ENCODE results near the gene ITPKB.
A peak's percentile ranks its signal among the peaks of the same experiment; 100 is the strongest.

ITPKB gene

GRCh38 chr1:226666164-226666506, 72.9 kb downstream of the ITPKB start:
- no peak overlapping the region for H3K27ac ChIP-seq (ENCODE audit: low read depth, low read length)

GRCh38 chr1:226665505-226666163, 73.4 kb downstream of the ITPKB start:
- H3K4me1 ChIP-seq (ENCODE audit: control insufficient read depth, low read depth, low read length) = peaks cover 6% of the 10 kb centered on the region
- no peak overlapping the region for H3K18ac ChIP-seq (ENCODE audit: low read length)
- no peak overlapping the region for H2BK5ac ChIP-seq (ENCODE audit: low read length)
- H3K27ac ChIP-seq (ENCODE audit: low read depth, low read length) = no peak overlapping the region
- H4K8ac ChIP-seq (ENCODE audit: low read depth, low read length) = no peak overlapping the region
- no peak overlapping the region for H2BK120ac ChIP-seq (ENCODE audit: low read depth, low read length)
- WGBS (ENCODE audit: extremely low coverage, insufficient coverage, low lambda C conversion rate) = no CpG with 5 or more reads among the region's 17 CpGs
- no peaks in the 10 kb centered on the region for H3K79me1 ChIP-seq (ENCODE audit: low read length)
- no peaks in the 10 kb centered on the region for H3K36me3 ChIP-seq (ENCODE audit: control insufficient read depth, insufficient read depth, low read length)
- no peak overlapping the region for H3K56ac ChIP-seq (ENCODE audit: low read length)
- H3K23ac ChIP-seq (ENCODE audit: low read length) = no peak overlapping the region
- no peak overlapping the region for H3K9ac ChIP-seq (ENCODE audit: low read length)
- no peaks in the 10 kb centered on the region for H3K27me3 ChIP-seq (ENCODE audit: insufficient read depth, low read length, poor library complexity)
- no peaks in the 10 kb centered on the region for H3K79me2 ChIP-seq (ENCODE audit: control insufficient read depth, insufficient read depth, low read length)
- H3K4ac ChIP-seq (ENCODE audit: low read depth, low read length) = no peak overlapping the region
- no peak for DNase-seq
- no peak overlapping the region for H3K4me3 ChIP-seq (ENCODE audit: low read length)
- H2AK5ac ChIP-seq (ENCODE audit: low read length) = no peak overlapping the region
- no peak overlapping the region for H4K5ac ChIP-seq (ENCODE audit: low read length)
- H3K4me2 ChIP-seq (ENCODE audit: low read length) = no peak overlapping the region
- H2BK15ac ChIP-seq (replicated peaks; ENCODE audit: low read depth) = no peak overlapping the region

More at GRCh38 chr1:226666164-226666506, 72.9 kb downstream of the ITPKB start:
- H3K36me3 ChIP-seq (ENCODE audit: control insufficient read depth, insufficient read depth, low read length) = no peaks in the 10 kb centered on the region
- H2BK15ac ChIP-seq (replicated peaks; ENCODE audit: low read depth) = no peak overlapping the region
- no peaks in the 10 kb centered on the region for H3K27me3 ChIP-seq (ENCODE audit: insufficient read depth, low read length, poor library complexity)
- H3K18ac ChIP-seq (ENCODE audit: low read length) = no peak overlapping the region
- H3K4ac ChIP-seq (ENCODE audit: low read depth, low read length) = no peak overlapping the region
- H2BK120ac ChIP-seq (ENCODE audit: low read depth, low read length) = no peak overlapping the region
- no peak overlapping the region for H2BK5ac ChIP-seq (ENCODE audit: low read length)
- no peak overlapping the region for H4K5ac ChIP-seq (ENCODE audit: low read length)
- H3K4me1 ChIP-seq (ENCODE audit: control insufficient read depth, low read depth, low read length) = peaks cover 6% of the 10 kb centered on the region
- no peaks in the 10 kb centered on the region for H3K79me1 ChIP-seq (ENCODE audit: low read length)
- H3K23ac ChIP-seq (ENCODE audit: low read length) = no peak overlapping the region
- no peaks in the 10 kb centered on the region for H3K79me2 ChIP-seq (ENCODE audit: control insufficient read depth, insufficient read depth, low read length)
- H3K9ac ChIP-seq (ENCODE audit: low read length) = no peak overlapping the region
- no peak overlapping the region for H3K4me2 ChIP-seq (ENCODE audit: low read length)
- no peak overlapping the region for H4K8ac ChIP-seq (ENCODE audit: low read depth, low read length)
- H2AK5ac ChIP-seq (ENCODE audit: low read length) = no peak overlapping the region
- WGBS (ENCODE audit: extremely low coverage, insufficient coverage, low lambda C conversion rate) = no CpG with 5 or more reads among the region's 6 CpGs
- DNase-seq = no peak
- no peak overlapping the region for H3K56ac ChIP-seq (ENCODE audit: low read length)
- no peak overlapping the region for H3K4me3 ChIP-seq (ENCODE audit: low read length)

- Histone ChIP-seq H3K56ac (ENCODE audit: low read length) (no peak overlapping the region), H3K27ac (ENCODE audit: low read depth, low read length) (no peak overlapping the region), H3K27me3 (ENCODE audit: insufficient read depth, low read length, poor library complexity) (no peaks in the 10 kb centered on the region), H3K4ac (ENCODE audit: low read depth, low read length) (peak overlapping the region; percentile 26), H3K4me1 (ENCODE audit: control insufficient read depth, low read depth, low read length) (peaks cover 6% of the 10 kb centered on the region), H3K79me1 (ENCODE audit: low read length) (no peaks in the 10 kb centered on the region), H2AK5ac (ENCODE audit: low read length) (no peak overlapping the region), H2BK5ac (ENCODE audit: low read length) (no peak overlapping the region), H3K36me3 (ENCODE audit: control insufficient read depth, insufficient read depth, low read length) (no peaks in the 10 kb centered on the region), H3K4me3 (ENCODE audit: low read length) (no peak overlapping the region), H3K18ac (ENCODE audit: low read length) (no peak overlapping the region), H3K9ac (ENCODE audit: low read length) (no peak overlapping the region), H2BK15ac (replicated peaks; ENCODE audit: low read depth) (no peak overlapping the region), H2BK120ac (ENCODE audit: low read depth, low read length) (no peak overlapping the region), H3K79me2 (ENCODE audit: control insufficient read depth, insufficient read depth, low read length) (no peaks in the 10 kb centered on the region), H4K8ac (ENCODE audit: low read depth, low read length) (no peak overlapping the region), H3K23ac (ENCODE audit: low read length) (no peak overlapping the region), H3K4me2 (ENCODE audit: low read length) (no peak overlapping the region), H4K5ac (ENCODE audit: low read length) (no peak overlapping the region)
- peak; percentile 47 for DNase-seq
- WGBS (ENCODE audit: extremely low coverage, insufficient coverage, low lambda C conversion rate) = no CpG with 5 or more reads among the region's 15 CpGs
Observed at GRCh38 chr1:226664413-226665101, 74.5 kb downstream of the ITPKB start.

- Histone ChIP-seq H4K5ac (ENCODE audit: low read length) (no peak overlapping the region), H2AK5ac (ENCODE audit: low read length) (no peak overlapping the region), H3K36me3 (ENCODE audit: control insufficient read depth, insufficient read depth, low read length) (no peaks in the 10 kb centered on the region), H3K27me3 (ENCODE audit: insufficient read depth, low read length, poor library complexity) (no peaks in the 10 kb centered on the region), H3K23ac (ENCODE audit: low read length) (no peak overlapping the region), H3K56ac (ENCODE audit: low read length) (no peak overlapping the region), H3K4me2 (ENCODE audit: low read length) (no peak overlapping the region), H3K18ac (ENCODE audit: low read length) (no peak overlapping the region), H3K4me1 (ENCODE audit: control insufficient read depth, low read depth, low read length) (peaks cover 6% of the 10 kb centered on the region), H3K9ac (ENCODE audit: low read length) (no peak overlapping the region), H2BK5ac (ENCODE audit: low read length) (no peak overlapping the region), H2BK120ac (ENCODE audit: low read depth, low read length) (no peak overlapping the region), H3K27ac (ENCODE audit: low read depth, low read length) (no peak overlapping the region), H4K8ac (ENCODE audit: low read depth, low read length) (no peak overlapping the region), H3K79me1 (ENCODE audit: low read length) (no peaks in the 10 kb centered on the region), H3K4me3 (ENCODE audit: low read length) (no peak overlapping the region), H3K79me2 (ENCODE audit: control insufficient read depth, insufficient read depth, low read length) (no peaks in the 10 kb centered on the region), H3K4ac (ENCODE audit: low read depth, low read length) (no peak overlapping the region), H2BK15ac (replicated peaks; ENCODE audit: low read depth) (no peak overlapping the region)
- WGBS (ENCODE audit: extremely low coverage, insufficient coverage, low lambda C conversion rate) = no CpG with 5 or more reads among the region's 7 CpGs
- no peak for DNase-seq
Observed at GRCh38 chr1:226663327-226663704, 75.8 kb downstream of the ITPKB start.

GRCh38 chr1:226662642-226663326, 76.3 kb downstream of the ITPKB start:
- Histone ChIP-seq H3K9ac (ENCODE audit: low read length) (no peak overlapping the region), H3K4me3 (ENCODE audit: low read length) (no peak overlapping the region), H2BK15ac (replicated peaks; ENCODE audit: low read depth) (no peak overlapping the region), H3K79me1 (ENCODE audit: low read length) (no peaks in the 10 kb centered on the region), H3K56ac (ENCODE audit: low read length) (no peak overlapping the region), H3K4me1 (ENCODE audit: control insufficient read depth, low read depth, low read length) (peaks cover 6% of the 10 kb centered on the region), H3K18ac (ENCODE audit: low read length) (no peak overlapping the region), H3K27me3 (ENCODE audit: insufficient read depth, low read length, poor library complexity) (no peaks in the 10 kb centered on the region), H3K36me3 (ENCODE audit: control insufficient read depth, insufficient read depth, low read length) (no peaks in the 10 kb centered on the region), H2AK5ac (ENCODE audit: low read length) (no peak overlapping the region), H2BK5ac (ENCODE audit: low read length) (no peak overlapping the region), H3K27ac (ENCODE audit: low read depth, low read length) (no peak overlapping the region), H3K4ac (ENCODE audit: low read depth, low read length) (no peak overlapping the region), H4K8ac (ENCODE audit: low read depth, low read length) (no peak overlapping the region), H3K79me2 (ENCODE audit: control insufficient read depth, insufficient read depth, low read length) (no peaks in the 10 kb centered on the region), H2BK120ac (ENCODE audit: low read depth, low read length) (no peak overlapping the region), H4K5ac (ENCODE audit: low read length) (no peak overlapping the region), H3K4me2 (ENCODE audit: low read length) (no peak overlapping the region), H3K23ac (ENCODE audit: low read length) (no peak overlapping the region)
- DNase-seq = peak; percentile 83
- WGBS (ENCODE audit: extremely low coverage, insufficient coverage, low lambda C conversion rate) = no CpG with 5 or more reads among the region's 13 CpGs

Measured in mesendoderm (in vitro differentiated cells).